ENCODE data around the gene PHF12.
"Not testable (repeated sequence)": the region's sequence is repeated elsewhere in the genome, so short reads cannot be mapped to it uniquely, and the experiment has no call there.

PHF12 gene

DNA sequence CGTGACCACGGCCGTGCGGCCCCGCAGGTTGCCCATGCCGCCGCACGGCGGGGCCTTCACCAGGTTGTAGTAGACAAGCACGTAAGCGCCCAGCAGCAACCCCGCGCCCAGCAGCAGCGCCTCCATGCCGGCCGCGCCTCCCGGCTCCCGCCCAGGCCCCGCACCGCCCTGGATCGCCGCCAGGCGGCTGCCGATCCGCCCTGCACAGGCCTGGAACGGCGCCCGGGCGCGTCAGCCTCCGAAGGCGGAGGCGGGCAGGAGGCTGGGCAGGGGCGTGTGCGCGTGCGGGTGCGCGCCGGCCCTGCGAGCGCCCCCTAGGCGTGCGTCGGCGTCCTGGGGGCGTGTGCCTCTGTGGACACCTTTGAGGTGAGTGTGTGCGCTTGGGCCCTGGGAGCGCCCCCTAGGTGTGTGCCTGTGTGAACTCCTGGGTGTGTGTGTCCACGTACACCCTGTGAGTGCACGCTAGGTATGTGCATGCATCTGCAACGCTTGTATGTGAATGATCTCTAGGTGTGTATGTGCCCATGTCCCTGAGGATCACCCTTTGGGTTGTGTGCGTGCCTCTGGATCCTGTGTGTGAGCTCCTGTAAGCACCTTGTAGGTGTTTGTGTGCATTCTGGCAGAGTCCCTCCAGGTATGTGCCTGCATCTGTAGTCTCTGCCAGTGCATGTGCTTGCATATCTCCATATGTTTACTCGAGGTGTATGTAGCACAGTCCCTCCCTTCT lies 48.3 kb downstream of the PHF12 start, which contains the start of gene DHRS13:
TSS of gene DHRS13 (minus strand) at position 261 of the 727 bp plus-strand sequence. CDS start at position 126, 135 bp downstream.
- H3K27me3 Mint-ChIP-seq, result peaks cover 2% of the 10 kb centered on the region
- intact Hi-C loops (cut with micrococcal nuclease), result loop anchor here (2.0 kb wide), 1 partner anchor 48 kb away; the partner anchor contains the start of gene ERAL1
- H3K27ac Mint-ChIP-seq, result peak within 1 kb of the TSS; percentile 22
- peaks cover 36% of the 10 kb centered on the region for H3K36me3 Mint-ChIP-seq (ENCODE audit: low read depth)
- no peaks in the 10 kb centered on the region for H3K9me3 Mint-ChIP-seq
- peak within 1 kb of the TSS; percentile 74 for H3K4me3 Mint-ChIP-seq
- H3K4me1 Mint-ChIP-seq (ENCODE audit: low read depth), result peaks cover 61% of the 10 kb centered on the region

DNA sequence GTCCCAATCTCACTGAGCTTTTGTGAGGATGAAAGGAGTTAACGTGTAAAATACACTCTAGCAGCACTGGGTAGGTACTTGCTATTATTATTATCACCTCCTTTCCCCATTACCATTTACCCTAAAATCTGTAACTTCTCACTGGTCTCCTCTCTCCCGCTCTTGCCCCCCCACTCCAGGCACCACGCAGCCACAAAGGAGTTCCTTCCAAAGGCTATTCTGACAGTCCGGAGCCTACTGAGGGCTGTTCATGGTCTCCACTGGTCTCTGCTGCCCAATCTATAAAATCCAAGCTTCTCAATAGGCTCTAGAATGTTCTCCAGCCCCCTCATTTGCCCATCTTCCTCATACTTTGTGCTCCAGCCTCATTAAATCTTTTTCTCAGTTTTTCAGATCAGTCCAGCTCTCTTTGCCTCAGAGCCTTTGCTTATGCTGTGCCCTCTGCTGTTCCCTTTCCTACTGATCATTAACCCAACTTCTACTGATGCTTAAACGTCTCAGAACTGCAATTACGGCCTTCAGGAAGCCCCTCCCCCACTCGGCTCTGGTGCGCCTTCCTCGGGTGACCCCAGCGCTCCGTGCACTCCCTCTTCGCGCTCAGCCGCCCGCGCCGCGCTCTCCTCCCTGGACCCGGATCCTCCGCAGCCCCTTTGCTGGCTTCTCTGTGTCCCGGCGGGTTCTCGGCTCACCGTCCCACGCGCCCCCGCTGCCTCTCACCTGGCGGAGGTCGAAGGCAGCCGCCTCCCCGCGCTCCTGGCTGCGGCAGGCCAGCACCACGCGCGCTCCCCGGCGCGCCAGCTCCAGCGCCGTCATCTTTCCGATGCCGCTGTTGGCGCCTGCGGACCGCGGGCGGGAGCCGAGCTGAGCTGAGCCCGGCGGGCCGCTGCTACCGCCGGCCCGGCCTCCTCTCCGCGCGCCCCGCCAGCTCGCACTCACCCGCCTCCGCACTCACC lies 49.2 kb downstream of the PHF12 start:
- peaks cover 2% of the 10 kb centered on the region for H3K27me3 Mint-ChIP-seq
- H3K27ac Mint-ChIP-seq, result peak overlapping the region; percentile 22
- H3K36me3 Mint-ChIP-seq (ENCODE audit: low read depth), result peaks cover 34% of the 10 kb centered on the region
- H3K4me1 Mint-ChIP-seq (ENCODE audit: low read depth), result peaks cover 59% of the 10 kb centered on the region
- H3K9me3 Mint-ChIP-seq, result no peaks in the 10 kb centered on the region
- intact Hi-C loops (cut with micrococcal nuclease), result loop anchor here (2.0 kb wide), 1 partner anchor 47 kb away; the partner anchor contains the start of gene ERAL1
- H3K4me3 Mint-ChIP-seq, result peak overlapping the region; percentile 74

DNA sequence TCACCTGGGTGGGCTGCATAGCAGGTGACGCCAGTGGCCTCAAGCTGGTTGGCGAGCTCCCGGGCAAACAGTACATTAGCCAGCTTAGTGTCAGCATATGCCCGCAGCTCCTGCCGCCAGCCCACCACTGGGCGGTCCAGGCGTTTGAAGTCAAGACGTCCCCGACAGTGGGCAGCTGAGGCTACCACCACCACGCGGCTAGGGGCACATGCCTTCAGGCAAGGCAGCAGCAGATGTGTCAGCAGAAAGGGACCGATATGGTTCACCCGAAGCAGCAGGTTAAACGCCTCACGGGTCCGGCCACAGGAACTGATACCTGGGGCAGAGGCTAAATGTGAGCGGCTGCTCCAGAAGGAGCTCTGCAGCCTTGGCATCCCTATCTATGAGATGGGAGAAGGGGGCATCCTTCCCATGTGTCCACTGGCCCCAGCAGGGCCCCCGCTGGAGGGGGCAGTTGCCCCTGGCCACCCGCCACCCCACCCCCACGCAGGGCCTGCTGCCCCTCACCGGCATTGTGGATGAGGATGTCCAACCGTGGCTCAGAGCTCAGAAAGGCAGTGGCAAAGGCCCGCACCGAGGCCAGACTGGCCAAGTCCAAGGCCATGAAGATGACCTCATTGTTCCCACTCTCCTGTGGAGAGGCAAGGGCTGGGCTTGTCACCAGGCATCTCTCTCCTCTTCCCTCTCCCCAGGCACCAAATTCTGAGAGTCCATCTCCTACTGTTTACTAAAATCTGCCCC lies 50.2 kb downstream of the PHF12 start:
- peaks cover 60% of the 10 kb centered on the region for H3K4me1 Mint-ChIP-seq (ENCODE audit: low read depth)
- no peak overlapping the region for H3K27ac Mint-ChIP-seq
- peaks cover 29% of the 10 kb centered on the region for H3K36me3 Mint-ChIP-seq (ENCODE audit: low read depth)
- intact Hi-C loops (cut with micrococcal nuclease), result no loop called here
- H3K4me3 Mint-ChIP-seq, result no peak overlapping the region
- H3K9me3 Mint-ChIP-seq, result no peaks in the 10 kb centered on the region
- H3K27me3 Mint-ChIP-seq, result peaks cover 2% of the 10 kb centered on the region

DNA sequence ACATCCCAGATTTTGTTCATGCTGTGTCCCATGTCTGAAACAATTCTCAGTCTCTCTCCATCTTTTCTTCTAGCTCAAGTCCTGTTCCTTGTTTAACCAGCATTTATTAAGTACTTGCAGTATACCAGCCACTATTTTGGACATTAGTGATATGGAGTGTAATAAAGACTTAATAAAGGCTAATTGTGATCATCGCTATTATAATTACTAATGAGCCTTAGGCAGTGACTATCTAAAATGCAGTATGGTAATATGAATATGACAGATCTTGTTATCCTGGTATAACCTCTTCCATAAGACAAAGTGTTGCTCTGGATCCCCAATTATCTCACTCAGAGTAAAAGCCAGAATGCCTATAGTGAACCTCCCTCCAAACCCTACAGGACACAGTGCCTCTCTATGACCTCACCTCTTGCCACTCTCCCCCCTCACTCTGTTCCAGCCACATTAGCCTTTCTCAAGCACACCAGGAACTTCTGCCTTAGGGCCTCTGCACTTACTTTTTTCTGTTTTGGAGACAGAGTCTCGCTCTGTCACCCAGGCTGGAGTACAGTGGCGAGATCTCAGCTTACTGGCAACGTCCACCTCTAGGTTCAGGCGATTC lies 52.0 kb downstream of the PHF12 start:
- no peaks in the 10 kb centered on the region for H3K9me3 Mint-ChIP-seq
- peaks cover 24% of the 10 kb centered on the region for H3K36me3 Mint-ChIP-seq (ENCODE audit: low read depth)
- peak overlapping the region; percentile 15 for H3K27ac Mint-ChIP-seq
- no peak overlapping the region for H3K4me3 Mint-ChIP-seq
- H3K4me1 Mint-ChIP-seq (ENCODE audit: low read depth), result peaks cover 67% of the 10 kb centered on the region
- intact Hi-C loops (cut with micrococcal nuclease), result no loop called here
- peaks cover 2% of the 10 kb centered on the region for H3K27me3 Mint-ChIP-seq

DNA sequence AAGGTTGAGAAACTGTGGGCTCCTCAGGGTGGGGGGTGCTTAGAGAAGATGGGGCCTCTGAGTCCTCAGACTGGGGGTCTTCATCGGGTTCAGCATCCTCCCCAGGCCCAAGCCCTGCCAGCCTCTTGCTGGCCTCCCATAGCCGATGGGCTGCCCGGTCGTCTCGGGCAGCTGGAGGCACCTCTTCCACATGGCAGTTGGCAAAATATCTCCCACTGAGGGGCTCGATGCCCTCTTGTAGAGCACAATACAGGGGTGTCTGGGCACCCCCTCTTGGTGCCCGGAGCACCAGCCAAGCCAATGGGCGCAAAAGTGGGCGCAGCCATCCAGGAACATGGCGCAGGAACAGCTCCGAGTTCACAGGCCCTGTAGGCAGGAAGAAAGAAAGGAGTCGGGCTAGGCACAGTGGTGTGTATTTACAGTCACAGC lies 52.8 kb downstream of the PHF12 start:
- peaks cover 2% of the 10 kb centered on the region for H3K27me3 Mint-ChIP-seq
- H3K27ac Mint-ChIP-seq, result peak overlapping the region; percentile 97
- H3K9me3 Mint-ChIP-seq, result no peaks in the 10 kb centered on the region
- H3K4me1 Mint-ChIP-seq (ENCODE audit: low read depth), result peaks cover 73% of the 10 kb centered on the region
- peaks cover 24% of the 10 kb centered on the region for H3K36me3 Mint-ChIP-seq (ENCODE audit: low read depth)
- intact Hi-C loops (cut with micrococcal nuclease), result no loop called here
- H3K4me3 Mint-ChIP-seq, result no peak overlapping the region

DNA sequence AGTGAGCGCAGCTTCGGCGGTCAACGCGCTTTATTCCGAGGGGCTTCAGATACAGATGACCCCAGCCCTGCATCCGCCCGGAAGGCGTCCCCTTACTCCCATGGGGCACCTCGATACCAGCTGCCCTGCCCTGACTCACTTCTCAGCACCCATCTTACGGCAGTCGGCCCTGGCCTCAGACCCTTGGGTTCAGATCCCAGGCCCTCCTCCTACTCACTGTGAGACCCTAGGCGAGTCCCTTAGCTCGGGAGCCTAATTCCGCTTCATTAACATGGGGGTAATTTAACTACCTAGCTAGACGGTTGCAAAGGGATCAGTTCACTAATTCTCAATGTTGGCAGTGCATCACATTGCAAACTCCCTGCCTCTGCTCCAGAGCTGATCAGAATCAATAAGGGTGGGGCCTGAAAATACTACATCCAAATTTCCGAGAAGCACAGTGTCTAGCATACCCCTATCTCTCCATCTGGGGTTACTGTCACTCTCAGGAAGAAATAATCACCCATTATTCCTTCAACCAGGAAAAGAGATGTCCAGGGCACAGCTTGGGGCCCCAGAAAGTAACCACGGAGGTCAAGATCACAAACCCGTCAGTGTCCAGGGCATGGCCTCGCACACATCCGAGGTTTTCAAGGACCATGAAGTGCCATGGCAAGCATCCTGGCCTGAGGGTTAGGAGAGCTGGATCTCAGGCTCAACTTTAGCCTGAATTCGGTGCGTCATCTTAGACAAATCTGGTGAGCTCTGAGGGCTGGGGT lies 53.4 kb downstream of the PHF12 start:
- intact Hi-C loops (cut with micrococcal nuclease), result no loop called here
- Mint-ChIP-seq H3K27ac (peak overlapping the region; percentile 97), H3K9me3 (no peaks in the 10 kb centered on the region), H3K4me1 (ENCODE audit: low read depth) (peaks cover 73% of the 10 kb centered on the region), H3K36me3 (ENCODE audit: low read depth) (peaks cover 29% of the 10 kb centered on the region), H3K27me3 (peaks cover 2% of the 10 kb centered on the region), H3K4me3 (peak overlapping the region; percentile 94)

DNA sequence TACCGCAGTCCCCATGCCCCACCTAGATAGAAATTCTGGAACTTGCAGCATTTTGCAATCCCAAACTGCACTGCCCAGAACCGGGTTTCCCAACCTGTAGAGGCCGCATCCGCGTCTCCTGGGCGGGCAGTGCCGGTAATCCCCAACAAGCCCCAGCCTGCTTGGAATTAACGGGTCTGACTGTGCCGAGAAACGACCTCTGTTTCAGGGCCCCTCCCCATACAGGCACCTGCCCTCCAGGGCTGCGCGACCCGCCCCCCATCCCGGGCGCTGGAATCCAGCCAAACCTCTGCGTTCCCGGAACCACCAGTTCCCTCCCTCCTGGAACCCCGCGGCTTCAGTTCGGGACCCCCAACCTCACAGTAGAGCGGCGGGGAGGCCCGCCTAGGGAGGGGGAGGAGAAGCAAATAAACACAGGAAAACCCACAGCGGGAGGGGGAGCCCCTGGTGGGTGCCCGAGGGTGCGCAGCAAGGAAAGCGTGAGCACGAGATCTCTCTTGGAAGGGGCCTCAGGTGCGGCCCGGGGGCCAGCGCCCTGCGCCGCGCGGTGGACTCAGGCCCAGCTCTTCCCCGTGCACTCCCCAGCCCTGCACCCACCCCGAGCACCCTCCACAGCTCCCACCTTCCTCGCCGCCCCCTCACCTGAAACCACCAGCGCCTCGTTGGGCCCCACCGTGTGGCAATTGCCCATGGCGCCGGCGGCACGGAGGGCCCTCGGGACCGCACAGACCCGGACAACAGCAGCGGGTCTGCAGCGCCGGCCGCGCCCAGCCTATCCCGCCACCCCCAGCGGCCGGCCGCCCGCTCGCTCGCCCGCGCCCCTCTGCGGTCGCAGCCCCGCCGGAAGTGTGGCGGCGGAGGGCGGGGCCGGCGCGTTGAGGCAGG lies 54.2 kb downstream of the PHF12 start, which contains the start of gene FLOT2:
TSS of gene FLOT2 (minus strand) at position 850 of the 885 bp plus-strand sequence. CDS start at position 691, 159 bp downstream.
- Mint-ChIP-seq H3K4me3 (peak within 1 kb of the TSS; percentile 94), H3K36me3 (ENCODE audit: low read depth) (peaks cover 37% of the 10 kb centered on the region), H3K9me3 (no peaks in the 10 kb centered on the region), H3K27ac (peak within 1 kb of the TSS; percentile 97), H3K27me3 (peaks cover 2% of the 10 kb centered on the region), H3K4me1 (ENCODE audit: low read depth) (peaks cover 72% of the 10 kb centered on the region)
- intact Hi-C loops (cut with micrococcal nuclease), result no loop called here

DNA sequence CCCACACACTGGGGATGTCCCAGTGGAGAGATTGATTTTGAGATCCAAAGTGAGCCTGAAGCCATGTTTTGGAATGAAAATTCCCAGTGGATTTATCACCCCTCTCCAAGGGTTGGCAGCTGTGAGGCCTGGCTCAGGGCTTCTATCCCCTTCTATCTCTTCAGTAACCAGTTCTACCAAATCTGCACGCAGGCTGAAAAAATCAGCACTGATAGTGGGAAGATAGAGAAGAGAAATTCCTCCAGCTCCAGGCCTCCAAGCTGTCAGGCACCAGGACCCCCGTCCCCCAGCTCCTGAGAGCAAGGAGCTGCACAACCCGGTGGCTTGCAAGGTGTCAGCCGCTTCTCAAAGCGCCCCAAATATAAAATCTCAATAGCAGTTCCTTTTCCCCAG lies 54.8 kb downstream of the PHF12 start:
- Mint-ChIP-seq H3K36me3 (ENCODE audit: low read depth) (peaks cover 43% of the 10 kb centered on the region), H3K27me3 (no peaks in the 10 kb centered on the region), H3K9me3 (no peaks in the 10 kb centered on the region), H3K4me3 (peak overlapping the region; percentile 94), H3K27ac (peak overlapping the region; percentile 97), H3K4me1 (ENCODE audit: low read depth) (peaks cover 72% of the 10 kb centered on the region)
- intact Hi-C loops (cut with micrococcal nuclease), result no loop called here

DNA sequence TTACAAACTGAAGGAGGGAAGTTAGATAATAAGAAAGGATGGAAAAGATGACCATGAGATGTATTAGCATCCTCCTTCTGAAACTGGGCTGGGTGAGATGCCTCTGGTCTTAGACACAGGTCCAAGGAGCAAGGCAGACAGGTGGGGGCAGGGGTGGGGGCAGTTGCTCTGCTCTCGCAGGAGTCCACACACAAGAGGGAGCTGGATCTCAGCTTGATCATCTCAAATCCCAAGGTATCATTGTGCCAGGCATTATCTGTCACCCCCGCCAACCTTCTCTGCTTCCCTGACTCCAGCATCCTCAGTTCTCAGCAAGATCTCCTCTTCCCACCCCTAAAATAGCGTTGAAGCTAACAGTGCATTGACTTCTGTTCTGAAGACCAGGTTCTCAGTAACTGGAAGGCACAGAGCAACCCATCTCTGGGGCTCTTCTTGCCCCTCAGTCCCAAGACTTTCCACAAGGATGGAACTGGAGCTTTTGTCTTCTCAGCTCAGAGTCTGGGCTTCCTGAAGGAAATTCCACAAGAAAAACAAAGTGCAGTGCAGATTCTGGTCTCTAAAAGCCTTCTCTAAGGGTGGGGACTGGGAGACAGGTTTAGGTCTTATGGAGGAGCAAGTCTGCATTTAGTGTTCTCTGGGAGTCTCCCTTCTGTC lies 55.4 kb downstream of the PHF12 start:
- Mint-ChIP-seq H3K27me3 (no peaks in the 10 kb centered on the region), H3K4me1 (ENCODE audit: low read depth) (peaks cover 72% of the 10 kb centered on the region), H3K9me3 (no peaks in the 10 kb centered on the region), H3K27ac (peak overlapping the region; percentile 97), H3K36me3 (ENCODE audit: low read depth) (peaks cover 49% of the 10 kb centered on the region), H3K4me3 (peak overlapping the region; percentile 94)
- intact Hi-C loops (cut with micrococcal nuclease), result no loop called here

DNA sequence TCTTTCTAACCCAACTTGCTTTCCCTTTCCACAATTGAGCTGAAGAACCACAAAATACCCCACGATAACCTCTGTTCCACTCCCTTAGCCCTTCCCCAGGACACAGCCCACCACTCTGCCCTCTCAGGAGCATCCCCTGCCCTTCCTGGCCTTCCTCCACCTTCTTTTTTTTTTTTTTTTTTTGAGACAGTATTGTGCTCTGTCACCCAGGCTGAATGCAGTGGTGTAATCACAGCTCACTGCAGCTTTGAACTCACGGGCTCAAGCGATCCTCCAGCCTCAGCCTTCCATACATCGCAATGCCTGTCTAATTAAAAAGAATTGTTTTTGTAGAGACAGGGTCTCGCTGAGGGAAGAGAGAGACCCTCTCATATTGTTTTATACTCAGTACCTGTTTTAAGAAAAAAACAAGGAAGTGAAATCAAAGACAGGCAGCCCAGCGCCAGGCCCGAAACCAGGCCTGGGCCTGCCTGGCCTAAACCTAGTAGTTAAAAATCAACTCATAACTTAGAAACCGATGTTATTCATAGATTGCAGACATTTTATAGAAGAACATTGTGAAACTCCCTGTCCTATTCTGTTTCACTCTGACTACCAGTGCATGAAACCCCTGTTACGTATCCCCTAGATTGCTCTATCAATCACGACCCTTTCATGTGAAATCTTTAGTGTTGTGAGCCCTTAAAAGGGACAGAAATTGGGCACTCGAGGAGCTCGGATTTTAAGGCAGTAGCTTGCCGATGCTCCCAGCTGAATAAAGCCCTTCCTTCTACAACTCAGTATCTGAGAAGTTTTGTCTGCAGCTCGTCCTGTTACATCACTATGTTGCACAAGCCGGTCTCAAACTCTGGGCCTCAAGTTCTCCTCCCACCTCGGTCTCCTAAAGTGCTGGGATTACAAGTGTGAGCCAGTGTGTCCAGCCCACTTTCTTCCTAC lies 57.8 kb downstream of the PHF12 start:
- H3K27me3 Mint-ChIP-seq; H3K9me3 Mint-ChIP-seq; intact Hi-C loops (cut with micrococcal nuclease): not testable (repeated sequence)
- Mint-ChIP-seq H3K4me1 (ENCODE audit: low read depth) (peaks cover 69% of the 10 kb centered on the region), H3K4me3 (peak overlapping the region; percentile 54), H3K36me3 (ENCODE audit: low read depth) (peaks cover 51% of the 10 kb centered on the region), H3K27ac (peak overlapping the region; percentile 96)

DNA sequence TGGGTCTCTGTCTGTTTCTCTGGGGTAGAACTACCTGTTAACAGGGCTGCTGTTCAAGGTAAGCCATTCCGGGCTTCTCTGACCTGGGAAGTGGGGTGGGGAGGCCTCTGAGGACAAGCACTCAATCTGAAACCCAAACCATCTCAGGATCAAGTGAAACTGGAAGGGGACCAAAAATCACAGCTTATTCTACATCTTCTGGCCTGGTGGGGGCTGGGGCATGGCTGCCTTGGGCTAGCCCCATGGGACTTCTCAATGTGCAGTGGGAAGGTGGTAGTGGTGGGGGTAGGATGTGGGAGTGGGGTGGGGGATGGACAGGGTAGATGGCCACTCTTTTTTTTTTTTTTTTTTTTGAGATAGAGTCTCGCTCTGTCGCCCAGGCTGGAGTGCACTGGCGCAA lies 59.3 kb downstream of the PHF12 start:
- Mint-ChIP-seq H3K4me1 (ENCODE audit: low read depth) (peaks cover 60% of the 10 kb centered on the region), H3K36me3 (ENCODE audit: low read depth) (peaks cover 58% of the 10 kb centered on the region), H3K27ac (peak overlapping the region; percentile 3), H3K9me3 (no peaks in the 10 kb centered on the region), H3K27me3 (no peaks in the 10 kb centered on the region), H3K4me3 (no peak overlapping the region)
- intact Hi-C loops (cut with micrococcal nuclease), result no loop called here

Data from dendritic cell treated with granulocyte-macrophage colony-stimulating factor and Interleukin-4, amounts not matched to agents 40 ng/mL and 50 ng/mL, for 4 days (primary cell).